NAMALWA (cell line): ENCODE data around the gene UTP25.
A peak's percentile ranks its signal among the peaks of the same experiment; 100 is the strongest.
"Not testable (repeated sequence)": the region's sequence is repeated elsewhere in the genome, so short reads cannot be mapped to it uniquely, and the experiment has no call there.

Experiments used
- DNase-seq: peaks from one replicate; pipeline ENCODE4 v3.0.0-alpha.2; 2015; ENCODE audit warnings: low spot score

The UTP25 gene

DNA sequence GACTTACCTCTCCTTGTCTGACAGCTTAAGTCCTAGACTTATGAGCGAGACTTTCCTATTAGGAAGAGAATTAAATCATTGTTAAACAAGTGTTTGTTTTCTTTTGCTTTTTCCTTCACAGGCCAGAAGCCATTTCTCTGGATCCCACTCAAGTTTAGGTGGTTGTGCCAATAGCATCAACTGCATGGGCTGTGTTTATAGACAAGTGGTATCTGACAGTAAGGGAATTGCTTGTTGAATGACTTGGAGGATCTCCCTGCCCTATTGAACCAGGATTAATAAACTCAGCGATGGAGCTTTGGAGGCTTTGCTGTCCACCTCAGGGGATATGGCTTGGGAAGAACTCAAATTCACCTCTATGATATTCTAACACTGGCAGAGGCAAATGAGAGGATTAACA, 43.7 kb downstream of the UTP25 start:
- no peak for DNase-seq

- no peak for DNase-seq
Measured at GRCh38 chr1:209873067-209873799, 45.5 kb downstream of the UTP25 start.

DNA sequence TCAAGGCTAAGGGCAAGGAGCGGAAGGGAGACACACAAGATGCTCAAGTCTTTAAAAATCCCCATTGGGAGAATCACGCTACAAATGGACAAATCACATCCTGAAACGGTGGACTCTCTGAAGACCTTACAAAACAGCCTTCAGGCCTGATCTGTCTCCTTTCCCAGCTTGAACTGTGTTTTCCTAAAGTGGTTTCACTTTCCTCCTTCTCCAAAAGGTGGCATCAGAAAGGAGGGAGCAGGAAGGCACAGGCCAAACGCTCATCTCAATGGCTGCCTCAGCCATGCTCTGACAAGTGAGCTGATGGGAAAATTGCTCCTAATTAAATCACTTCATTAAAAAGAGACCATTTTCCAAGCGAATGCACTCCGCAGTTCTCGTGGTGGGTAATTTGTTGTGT, 47.7 kb downstream of the UTP25 start:
- no peak for DNase-seq

DNA sequence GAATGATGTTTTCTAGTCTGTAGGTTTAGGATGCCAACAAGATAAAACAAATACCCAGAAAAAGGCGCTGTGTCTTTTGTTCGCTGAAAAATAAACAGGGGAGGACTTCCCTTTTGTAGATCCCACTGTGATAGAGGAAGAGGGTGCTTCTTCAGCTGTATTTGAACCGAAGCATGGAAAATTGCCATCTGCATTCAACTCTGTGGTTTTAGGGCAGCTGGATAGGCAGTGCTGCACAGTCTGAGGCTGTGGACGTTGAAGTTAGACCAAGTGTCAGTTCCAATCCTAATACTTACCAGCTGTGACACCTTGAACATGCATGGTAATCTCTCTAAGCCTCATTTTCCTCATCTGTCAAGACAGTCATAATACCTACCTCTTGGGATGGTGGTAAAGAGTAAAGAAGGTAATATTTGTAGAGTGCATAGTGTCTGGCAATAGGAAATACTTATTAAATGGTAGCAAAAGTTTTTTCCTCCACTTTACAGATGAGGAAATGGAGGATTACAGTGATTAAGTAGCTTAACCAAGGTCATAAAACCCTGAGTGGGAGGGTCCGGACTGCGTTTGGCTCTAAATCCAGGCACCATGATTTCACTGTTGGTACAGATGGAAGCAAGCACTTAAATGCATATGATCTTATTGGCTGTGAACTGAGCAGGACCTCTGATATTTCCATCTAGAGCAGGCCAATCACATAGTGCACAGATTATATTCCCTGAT, 48.5 kb downstream of the UTP25 start:
- DNase-seq = no peak

DNA sequence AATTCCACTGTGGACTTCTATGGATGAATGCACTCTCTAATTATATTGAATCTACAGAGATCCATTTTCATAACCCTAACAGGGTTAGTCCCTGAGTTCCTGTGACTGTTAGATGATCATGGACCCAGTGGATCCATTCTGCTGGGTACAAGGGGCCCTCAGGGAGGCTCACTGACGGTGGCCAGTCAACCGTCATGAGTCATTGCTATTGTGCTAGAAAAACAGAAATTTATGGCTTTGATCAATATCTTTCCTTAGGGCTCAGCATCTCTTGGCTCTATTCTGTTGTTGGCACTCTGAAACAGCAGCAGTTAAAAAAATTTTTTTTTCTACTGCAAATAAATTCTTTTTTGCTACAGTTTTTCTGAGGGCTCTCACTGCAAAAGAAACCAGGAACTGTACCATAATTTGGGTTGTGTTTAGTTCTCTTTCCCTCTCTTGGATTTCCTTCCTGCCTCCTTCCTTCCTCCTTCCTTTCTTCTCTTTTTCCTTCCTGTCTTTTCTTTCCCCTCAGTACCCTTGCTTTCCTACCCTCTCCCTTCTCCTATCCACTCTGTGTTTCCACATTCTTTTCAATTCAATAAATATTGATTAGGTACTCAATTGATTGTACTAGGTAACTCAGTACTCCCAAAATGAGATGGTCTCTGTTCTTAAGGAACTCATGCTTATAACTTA, 49.5 kb downstream of the UTP25 start:
- no peak for DNase-seq

DNA sequence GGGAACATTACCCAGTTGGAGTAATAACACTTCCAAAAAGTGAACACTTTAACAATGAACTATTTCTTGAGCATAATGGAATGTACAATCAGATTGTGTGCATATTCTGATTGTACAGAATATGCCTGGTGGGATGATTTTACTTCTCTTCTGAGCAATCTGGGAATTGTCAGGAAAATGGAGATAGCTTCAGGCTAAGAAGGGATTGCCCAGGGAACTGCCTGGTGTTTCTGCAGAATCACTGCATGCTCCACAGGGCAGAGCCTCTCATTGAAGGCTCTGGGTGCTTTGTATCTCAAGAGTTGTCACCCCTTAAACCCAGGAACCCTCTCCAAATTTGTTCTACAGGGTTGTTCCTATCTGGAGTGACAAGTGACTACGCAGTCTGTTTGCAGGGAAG, 51.2 kb downstream of the UTP25 start:
- no peak for DNase-seq

- no peak for DNase-seq
Measured at GRCh38 chr1:209879539-209879938, 51.8 kb downstream of the UTP25 start.

GRCh38 chr1:209880031-209880430, 52.3 kb downstream of the UTP25 start:
- DNase-seq = no peak

- no peak for DNase-seq
Measured at GRCh38 chr1:209881619-209882018, 53.8 kb downstream of the UTP25 start.

DNA sequence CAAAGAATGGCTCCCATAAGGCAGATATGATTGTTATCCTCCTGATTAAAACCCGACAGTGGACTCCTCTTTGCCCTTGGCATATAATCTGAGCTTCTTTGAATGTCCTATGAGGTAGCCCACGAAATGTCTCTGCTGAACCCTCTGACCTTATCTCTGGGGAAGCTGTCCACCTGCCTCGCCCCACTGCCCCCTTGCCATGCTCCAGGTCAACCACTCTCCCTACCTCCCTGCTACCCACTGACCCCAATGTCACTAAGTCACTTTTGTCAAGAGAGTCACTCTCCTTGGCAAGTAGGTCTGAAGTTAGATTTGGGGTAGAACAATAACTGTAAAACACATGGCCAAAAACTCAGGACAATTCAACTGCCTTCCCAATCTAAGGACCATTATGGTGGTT, 54.5 kb downstream of the UTP25 start:
- no peak for DNase-seq

DNA sequence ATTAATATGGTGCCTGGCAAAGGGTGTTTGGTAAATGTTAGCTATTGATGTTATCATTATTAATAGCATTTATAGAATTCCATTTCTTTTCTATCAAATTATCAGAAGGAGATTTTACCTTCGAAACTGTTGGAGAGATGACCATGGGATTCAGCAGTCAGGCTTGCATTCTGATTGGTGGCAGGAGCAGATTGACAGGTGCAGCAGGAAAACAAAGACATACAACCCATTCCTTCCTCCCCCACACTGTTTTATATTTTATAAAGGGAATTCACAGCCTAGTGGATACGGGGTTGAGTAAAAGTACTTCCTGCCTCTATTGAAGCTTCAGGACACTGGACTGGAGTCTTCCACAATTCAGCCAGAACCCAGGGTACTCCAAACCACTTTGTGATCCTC, 55.2 kb downstream of the UTP25 start:
- DNase-seq = no peak

DNA sequence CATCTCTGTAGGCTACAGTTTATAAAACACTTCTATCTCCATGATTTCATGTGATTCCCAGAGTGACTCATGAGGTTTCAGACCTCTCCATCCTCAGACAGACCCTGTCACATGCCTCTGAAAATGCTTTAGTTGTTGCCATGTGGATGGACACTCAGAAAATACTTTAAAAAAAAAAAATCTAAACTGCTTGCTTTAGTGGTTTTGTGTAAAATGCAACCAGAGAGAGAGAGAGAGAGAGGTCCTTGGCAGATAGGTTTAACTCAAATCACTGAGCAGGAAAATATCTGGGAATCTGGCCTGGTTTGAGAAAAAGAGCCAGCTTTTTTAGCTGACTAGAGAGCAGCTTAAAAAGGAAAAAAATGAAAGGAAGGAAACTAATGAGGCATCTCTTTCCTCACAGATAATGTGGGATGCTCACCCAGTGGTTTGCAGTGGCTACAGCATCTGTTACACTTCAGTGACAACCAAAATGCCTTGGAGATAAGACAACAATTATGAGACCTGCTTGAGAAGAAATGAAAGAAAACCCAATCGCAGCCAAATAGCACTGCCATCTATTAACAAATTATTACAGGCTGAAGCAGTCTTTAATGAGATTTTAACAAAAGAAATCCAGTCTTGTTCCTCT, 55.7 kb downstream of the UTP25 start:
- no peak for DNase-seq

DNA sequence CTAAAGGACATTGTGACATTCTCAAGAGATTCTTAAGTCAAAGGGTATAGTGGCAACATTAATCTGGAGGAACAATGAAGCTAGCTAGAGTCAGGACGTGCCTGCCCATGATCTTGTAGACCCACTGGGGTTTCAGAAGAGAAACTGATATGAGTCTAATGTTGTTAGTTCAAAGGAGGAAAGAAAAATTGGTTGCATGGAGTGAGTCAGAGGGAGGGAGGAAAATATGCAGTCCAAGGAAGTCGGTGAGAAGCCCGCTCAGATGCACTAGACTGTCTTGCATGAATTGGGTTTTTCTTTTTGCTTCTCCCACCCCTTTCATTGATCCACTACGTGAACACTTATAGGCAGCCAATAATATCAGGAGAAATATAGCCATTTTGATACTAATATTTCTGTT, 56.5 kb downstream of the UTP25 start:
- no peak for DNase-seq

GRCh38 chr1:209884665-209885117, 56.9 kb downstream of the UTP25 start:
- DNase-seq = peak; percentile 13

- no peak for DNase-seq
Measured at GRCh38 chr1:209885403-209886218, 57.8 kb downstream of the UTP25 start.

DNA sequence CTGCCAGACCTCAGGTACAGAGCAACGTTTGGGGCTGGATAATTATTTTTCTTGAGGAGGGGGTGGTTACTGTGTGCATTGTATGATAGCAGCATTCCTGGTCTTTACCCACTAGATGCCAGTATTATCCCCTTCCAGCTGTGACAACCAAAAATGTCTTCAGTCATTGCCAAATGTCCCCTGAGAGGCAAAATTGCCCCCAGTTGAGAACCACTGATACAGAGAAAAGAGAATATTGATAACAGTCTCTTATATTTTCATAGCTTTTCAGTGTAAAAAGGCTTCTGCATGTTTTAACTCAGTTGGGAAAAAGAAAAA, 58.4 kb downstream of the UTP25 start:
- DNase-seq = no peak

DNA sequence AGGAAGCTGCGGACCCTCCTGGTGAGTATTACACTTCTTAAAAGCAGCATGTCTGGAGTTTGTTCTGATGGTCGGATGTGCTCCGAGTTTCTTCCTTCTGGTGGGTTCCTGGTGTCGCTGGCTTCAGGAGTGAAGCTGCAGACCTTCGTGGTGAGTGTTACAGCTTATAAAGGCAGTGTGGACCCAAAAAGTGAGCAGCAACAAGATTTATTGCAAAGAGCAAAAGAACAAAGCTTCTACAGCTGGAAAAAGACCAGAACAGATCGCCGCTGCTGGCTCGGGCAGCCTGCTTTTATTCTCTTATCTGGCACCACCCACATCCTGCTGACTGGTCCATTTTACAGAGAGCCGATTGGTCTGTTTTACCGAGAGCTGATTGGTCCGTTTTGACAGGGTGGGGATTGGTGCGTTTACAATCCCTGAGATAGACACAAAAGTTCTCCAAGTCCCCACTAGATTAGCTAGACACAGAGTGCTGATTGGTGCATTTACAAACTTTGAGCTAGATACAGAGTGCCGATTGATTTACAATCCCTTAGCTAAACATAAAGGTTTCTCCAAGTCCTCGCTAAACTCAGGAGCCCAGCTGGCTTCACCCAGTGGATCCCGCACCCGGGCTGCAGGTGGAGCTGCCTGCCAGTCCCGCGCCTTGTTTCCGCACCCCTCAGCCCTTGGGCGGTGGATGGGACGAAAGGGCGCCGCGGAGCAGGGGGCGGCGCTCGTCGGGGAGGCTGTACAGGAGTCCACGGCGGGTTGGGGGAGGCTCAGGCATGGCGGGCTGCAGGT, 60.7 kb downstream of the UTP25 start:
- DNase-seq = not testable (repeated sequence)

GRCh38 chr1:209889077-209889418, 61.3 kb downstream of the UTP25 start:
- no peak for DNase-seq

DNA sequence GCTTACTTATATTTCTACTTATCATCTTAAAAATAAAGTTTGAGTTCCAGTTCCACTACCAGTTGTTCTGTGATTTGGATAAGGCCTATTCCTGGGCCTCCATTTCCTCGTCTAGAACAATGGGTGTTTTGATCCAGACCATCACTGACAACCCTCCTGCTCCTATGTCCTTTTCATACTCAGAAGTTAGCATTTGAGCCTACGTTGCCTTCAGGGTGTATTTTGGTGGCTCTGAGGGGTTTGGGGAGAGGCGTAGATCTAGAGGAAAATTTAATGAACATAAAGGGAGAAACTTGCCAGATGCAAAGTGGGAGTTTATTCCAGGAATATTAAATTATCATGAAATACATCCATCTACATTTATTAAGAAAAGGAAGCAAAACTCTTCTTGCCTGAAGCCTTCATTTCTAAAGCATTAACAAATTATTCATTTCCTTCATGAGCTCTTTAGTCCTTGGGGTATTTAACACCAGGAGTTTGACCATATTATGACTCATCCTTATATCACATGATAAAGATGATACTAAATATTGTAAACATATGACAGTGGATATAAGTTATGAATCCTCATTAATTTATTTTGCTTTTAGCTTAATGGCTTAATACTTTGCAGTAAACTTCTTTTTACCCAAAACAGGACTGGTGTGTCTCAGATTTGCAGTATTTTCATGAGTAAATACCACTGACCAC, 63.0 kb downstream of the UTP25 start:
- DNase-seq = no peak

DNA sequence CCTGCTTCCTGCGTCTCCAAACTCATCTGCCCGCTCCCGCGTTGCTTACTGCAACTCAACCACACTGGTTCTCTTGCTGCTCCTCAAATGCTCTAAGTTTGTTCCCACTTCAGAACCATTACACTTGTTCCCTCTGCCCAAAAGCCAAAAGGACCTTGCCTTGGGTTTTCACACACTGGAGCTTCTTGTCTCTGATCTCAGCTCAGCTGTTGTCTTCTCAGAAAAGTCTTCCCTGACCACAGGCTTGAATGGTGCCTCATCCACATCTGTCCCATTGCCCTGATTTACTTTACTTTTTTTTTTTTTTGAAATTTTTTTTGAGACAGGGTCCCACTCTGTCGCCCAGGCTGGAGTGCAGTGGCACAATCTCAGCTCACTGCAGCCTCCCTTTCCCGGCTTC, 66.0 kb downstream of the UTP25 start:
- DNase-seq = no peak

DNA sequence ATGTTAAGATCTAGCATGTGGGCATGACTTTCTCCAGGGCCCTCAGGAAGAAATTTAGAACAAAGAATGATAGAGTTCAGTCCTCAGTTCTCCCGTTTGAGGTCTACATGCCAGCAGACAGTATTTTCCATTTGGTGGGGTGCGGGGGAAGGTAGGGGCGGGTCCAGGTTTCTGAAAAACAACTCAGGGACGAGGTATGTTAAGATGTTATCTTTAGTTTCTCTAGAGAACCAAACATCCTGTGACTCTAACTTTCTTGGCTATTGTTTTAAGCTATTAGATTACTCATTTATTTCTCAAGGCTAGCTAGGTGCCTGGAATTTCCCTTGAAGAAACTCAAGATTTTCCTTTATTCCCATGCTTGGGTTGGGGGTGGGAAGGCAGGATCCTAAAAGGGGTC, 67.9 kb downstream of the UTP25 start:
- no peak for DNase-seq
